GM19452 (cell line): ENCODE data around the gene ZNF543.
"Not testable (repeated sequence)": the region's sequence is repeated elsewhere in the genome, so short reads cannot be mapped to it uniquely, and the experiment has no call there.

Experiments used
- ATAC-seq: cut with Tn5 transposase; IDR thresholded peaks from one replicate; pipeline ENCODE4 v1.9.1; 2021; ENCODE audit not compliant: unreplicated experiment

The ZNF543 gene

GRCh38 chr19:57320180-57321084 is at the start of gene ZNF543:
TSS of gene ZNF543 (plus strand) at chr19:57320472. CDS start at chr19:57320854, 382 bp downstream.
- ATAC-seq: peak; percentile 99

GRCh38 chr19:57271280-57271679 is 49.0 kb upstream of the ZNF543 start:
- no peak for ATAC-seq

GRCh38 chr19:57273014-57273413 is 47.3 kb upstream of the ZNF543 start:
- ATAC-seq: no peak

DNA sequence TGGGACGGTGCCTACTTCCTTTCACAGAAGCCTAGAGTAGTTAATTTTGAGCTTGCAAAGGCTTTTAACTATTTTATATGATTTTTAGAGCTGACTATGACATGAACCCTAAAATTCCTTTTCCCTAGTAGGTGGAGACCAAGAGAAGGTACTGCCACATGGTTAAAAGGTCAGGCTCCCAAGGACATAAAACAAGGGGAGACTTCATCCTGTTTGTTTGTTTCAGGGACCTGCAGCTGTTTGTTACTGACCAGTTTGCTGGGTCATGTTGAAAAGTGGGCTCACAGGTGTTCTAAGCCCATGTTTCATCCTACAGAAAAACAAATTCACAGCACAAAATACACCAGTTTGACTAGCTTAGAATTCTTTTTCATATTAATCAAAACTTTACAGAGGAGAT is 43.8 kb upstream of the ZNF543 start:
- no peak for ATAC-seq

- ATAC-seq: not testable (repeated sequence)
These were observed 41.8 kb upstream of the ZNF543 start for GRCh38 chr19:57278481-57278880.

DNA sequence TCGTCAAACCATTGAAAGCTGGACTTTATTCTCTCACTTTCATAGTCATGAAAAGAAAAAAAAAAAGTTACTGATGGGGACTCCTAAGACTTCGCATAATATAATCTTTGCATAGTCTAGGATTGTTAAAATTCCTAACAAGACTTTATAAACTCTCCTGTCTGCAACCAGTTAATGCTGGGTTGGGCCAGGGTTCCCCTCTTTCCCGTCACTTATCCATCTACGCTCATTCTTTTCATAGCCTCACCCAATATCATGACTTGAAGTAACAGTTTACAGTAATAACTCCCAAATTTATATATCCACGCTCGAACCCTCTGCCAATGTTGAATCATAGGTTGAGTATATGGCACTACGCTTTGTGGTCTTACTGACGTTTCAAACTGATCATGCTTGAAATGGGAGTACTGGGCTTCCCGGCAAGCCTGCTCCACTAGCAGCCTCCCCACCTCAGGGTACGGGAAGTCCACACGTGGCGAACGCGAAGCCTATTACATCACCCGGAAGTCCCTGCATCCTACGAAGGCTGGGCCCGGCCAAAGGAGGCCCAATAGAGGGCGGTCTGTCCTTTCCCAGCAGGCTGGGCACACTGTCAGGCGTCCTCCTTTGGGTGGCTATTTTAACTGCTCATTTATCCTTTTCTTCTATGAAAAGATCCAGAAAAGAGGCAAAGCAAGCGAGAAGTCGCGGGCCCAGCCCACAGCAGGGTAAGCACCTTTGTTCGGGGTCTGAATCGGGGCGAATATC is 40.7 kb upstream of the ZNF543 start:
- ATAC-seq: peak; percentile 62

DNA sequence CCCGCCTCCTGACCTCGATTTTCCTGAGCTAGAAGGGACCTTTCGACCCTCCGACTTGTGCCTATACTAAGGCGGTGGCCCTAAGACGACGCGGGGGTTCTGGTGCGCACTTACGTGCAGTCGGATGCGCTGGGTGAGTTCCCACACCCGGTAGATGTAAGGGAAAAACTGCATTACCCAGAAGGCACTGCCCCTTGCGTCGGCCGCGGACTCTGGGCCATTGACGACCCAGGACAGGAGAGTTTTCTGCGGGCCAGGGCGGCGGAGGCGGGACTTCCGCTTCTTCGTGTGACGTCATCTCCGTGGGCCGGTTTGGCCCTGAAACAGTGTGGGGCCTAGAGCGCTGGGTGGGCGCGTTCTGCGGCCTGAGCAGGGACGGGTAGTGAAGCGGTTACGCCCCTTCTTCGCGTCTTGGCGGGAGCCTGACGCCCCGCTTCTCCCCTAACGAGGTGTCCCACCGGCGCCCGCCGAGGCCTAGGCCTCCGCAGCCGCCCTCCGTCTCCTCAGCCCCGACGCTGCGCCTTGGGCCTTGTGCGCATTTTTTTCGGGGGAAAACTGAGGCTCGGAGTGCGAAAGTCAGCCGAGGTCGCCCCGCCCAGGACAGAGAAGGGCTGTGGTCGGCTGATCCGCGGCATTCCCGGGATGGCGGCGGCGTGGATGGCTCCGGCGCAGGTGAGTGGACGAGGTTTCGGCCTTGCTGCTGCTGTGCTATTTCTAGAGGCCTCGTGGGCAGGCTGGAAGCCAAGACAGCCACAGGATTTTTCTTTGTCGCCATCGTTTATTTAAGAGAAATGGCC is 39.9 kb upstream of the ZNF543 start, which contains the start of gene ZNF460:
TSS of gene ZNF460 (plus strand) at position 321 of the 797 bp plus-strand sequence. CDS start at position 643, 322 bp downstream.
- ATAC-seq: peak; percentile 72

GRCh38 chr19:57280962-57281400 is 39.3 kb upstream of the ZNF543 start:
- no peak for ATAC-seq

DNA sequence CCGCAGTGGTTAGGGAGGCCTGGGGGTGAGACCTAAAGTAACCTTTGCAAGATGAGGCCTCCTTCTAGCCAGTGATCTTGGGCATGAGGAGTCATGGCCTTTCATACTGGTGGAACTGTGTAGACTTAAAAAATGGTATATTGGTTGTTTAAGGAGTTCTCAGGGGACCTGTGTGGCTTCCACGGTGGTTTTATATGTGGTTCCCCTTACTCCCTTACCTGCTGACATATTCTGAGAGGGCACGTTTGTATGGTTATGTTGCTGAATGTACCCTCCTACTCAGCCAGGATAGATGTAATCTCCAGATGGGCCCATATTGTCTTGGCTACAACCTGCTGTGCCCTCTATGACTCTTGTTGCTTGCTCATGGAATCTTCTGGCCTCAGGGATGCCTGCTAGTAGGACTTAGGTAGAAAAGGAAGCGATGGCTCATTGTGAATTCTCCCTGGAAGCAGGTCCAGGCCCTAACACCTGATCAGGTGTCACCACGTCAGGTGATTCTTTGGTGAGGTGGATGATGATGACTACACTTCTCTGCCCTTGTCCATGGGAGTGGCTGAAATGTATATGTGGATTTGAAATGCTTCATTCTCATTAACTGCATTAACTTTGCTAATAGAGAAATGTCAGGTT is 38.1 kb upstream of the ZNF543 start:
- no peak for ATAC-seq

GRCh38 chr19:57288373-57288772 is 31.9 kb upstream of the ZNF543 start:
- no peak for ATAC-seq

DNA sequence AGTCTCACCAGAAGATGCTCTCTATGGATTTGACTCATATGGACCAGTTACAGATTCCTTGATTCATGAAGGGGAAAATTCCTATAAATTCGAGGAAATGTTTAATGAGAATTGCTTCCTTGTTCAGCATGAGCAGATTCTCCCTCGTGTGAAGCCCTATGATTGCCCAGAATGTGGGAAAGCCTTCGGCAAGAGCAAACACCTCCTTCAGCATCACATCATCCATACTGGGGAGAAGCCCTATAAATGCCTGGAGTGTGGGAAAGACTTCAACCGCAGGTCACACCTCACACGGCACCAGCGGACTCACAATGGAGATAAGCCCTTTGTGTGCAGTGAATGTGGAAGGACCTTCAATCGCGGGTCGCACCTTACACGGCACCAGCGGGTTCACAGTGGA is 29.3 kb upstream of the ZNF543 start:
- ATAC-seq: no peak

GRCh38 chr19:57292547-57292946 is 27.7 kb upstream of the ZNF543 start:
- ATAC-seq: no peak

DNA sequence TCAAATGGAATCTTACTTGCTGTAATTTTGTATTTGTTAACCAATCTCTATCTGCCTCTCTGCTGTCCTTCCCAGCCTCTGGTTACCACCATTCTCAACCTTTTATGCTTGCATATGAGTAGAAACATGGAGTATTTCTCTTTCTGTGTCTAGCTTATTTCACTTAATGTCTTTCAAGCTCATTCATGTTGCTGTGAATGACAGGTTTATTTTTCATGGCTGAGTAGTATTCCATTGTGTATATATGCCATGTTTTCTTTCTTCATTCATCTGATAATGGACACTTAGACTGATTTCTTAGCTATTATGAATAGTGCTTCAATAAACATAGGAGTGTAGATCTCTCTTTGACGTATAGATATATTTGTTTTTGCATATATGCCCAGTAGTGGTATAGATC is 26.6 kb upstream of the ZNF543 start:
- ATAC-seq: no peak

- no peak for ATAC-seq
These were observed 18.2 kb upstream of the ZNF543 start for GRCh38 chr19:57302020-57302465.

GRCh38 chr19:57302727-57303401 is 17.4 kb upstream of the ZNF543 start:
- ATAC-seq: no peak

- ATAC-seq: no peak
These were observed 15.2 kb upstream of the ZNF543 start for GRCh38 chr19:57305056-57305455.

DNA sequence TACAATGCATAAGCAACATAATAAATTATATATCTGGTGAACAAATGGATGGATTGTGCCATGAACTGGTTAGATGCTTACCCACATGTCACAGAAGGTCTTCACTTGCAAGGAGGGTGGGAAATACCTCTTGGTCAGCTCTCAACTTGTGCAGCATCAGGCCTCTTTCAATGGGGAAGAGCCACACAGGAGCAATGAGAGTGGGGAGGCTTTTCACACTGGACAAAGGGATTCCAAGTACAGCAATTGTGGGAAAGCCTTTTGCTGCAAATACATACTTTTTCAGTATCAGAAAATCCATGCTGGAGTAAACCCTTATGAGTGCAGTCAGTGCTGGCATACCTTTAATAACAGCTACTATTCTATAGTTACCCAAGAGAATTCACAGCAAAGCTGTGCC is 11.8 kb upstream of the ZNF543 start:
- ATAC-seq: no peak

DNA sequence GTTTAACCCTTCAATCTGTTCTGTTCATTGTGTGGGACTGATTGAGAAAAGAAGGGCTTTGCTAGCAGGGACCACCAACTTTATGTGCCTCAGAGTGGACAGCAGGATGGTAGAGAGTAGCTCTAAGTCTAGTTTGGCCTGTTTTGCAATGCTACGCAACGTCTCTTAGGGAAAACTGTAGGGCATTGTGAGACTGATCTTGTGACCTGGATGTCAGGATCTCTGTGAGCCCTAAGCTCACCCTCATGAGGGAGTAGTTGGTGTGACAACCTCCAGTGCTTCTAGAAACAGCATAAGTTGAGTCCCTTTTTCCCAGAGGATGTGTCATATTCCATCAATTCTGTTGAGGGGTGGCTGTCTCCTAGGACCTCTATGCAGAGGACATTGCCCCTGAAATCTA is 9.5 kb upstream of the ZNF543 start:
- ATAC-seq: no peak

GRCh38 chr19:57314146-57314545 is 6.1 kb upstream of the ZNF543 start:
- no peak for ATAC-seq

- no peak for ATAC-seq
These were observed 2.8 kb upstream of the ZNF543 start for GRCh38 chr19:57317503-57317902.
